ENCODE measurements around the gene NFKBIE. TPM values are rescaled to one million over a fixed set of nuclear protein-coding genes. Genes with fewer than 3 reads are reported as not detected.
A peak's percentile ranks its signal among the peaks of the same experiment; 100 is the strongest.

The NFKBIE gene
- total RNA-seq, 1 experiment from 2014 or later, result 9.7 TPM

DNA sequence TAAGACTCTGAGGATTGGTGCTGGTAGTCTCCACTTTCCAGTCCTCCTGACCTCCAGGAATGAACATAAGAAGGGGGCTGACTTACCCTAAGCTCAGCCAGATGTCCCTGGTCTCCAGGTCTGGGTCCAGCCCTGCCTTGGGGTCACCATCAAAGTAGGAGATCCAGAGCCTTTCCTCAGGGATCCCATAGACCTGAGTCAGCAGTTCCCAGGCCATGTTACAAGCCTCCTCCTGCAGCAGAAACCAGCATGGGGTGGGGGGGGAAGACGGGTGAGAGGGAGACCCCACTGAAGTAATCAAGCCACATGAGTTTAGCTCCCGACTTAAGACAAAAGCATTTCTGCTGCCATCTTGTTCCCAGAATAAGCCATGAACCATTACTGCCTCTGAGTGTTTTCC, 46.0 kb upstream of the NFKBIE start:
- H3K9me3 ChIP-seq (ENCODE audit: control insufficient read depth, low read depth, low read length), result no peaks in the 10 kb centered on the region
- H3K9ac ChIP-seq (ENCODE audit: extremely low read depth, insufficient read length, low read length), result no peak overlapping the region
- no peak overlapping the region for H2BK5ac ChIP-seq (ENCODE audit: insufficient read length, low read length)
- peaks cover 5% of the 10 kb centered on the region for H3K79me1 ChIP-seq (ENCODE audit: insufficient read depth, low read depth, low read length, poor library complexity, severe bottlenecking)
- no peak overlapping the region for H3K23ac ChIP-seq (ENCODE audit: insufficient read length, low read depth, low read length)
- H3K4me2 ChIP-seq (ENCODE audit: insufficient read depth, insufficient read length, low read length), result no peak overlapping the region
- WGBS (ENCODE audit: extremely low coverage, insufficient read length, low lambda C conversion rate), result no CpG with 5 or more reads among the region's 2 CpGs
- no peak overlapping the region for H2BK12ac ChIP-seq (ENCODE audit: insufficient read length, low read depth, low read length)
- H3K79me2 ChIP-seq (ENCODE audit: insufficient read depth, low read length), result peaks cover 6% of the 10 kb centered on the region; the same call in 1 of the 2 replicates
- no peak overlapping the region for H2BK120ac ChIP-seq (ENCODE audit: low read depth, low read length, poor library complexity, severe bottlenecking)
- no peak overlapping the region for H4K5ac ChIP-seq (ENCODE audit: insufficient read length, low read depth, low read length)
- no peak overlapping the region for H3K18ac ChIP-seq (ENCODE audit: insufficient read length, low read depth, low read length)
- H4K8ac ChIP-seq (replicated peaks; ENCODE audit: insufficient read length, low read depth, low read length), result no peak overlapping the region
- no peak overlapping the region for H4K91ac ChIP-seq (ENCODE audit: insufficient read length, low read depth, low read length)
- no peak overlapping the region for H2AK5ac ChIP-seq (ENCODE audit: insufficient read length, low read length)
- no peaks in the 10 kb centered on the region for H3K4me1 ChIP-seq (ENCODE audit: insufficient read depth, low read length)
- no peak overlapping the region for H2BK20ac ChIP-seq (ENCODE audit: low read depth, low read length, poor library complexity, severe bottlenecking)
- Mint-ChIP-seq H3K4me3 (peak overlapping the region; percentile 92 to 95; a peak in 3 of 5 replicates), H3K9me3 (no peaks in the 10 kb centered on the region), H3K27me3 (ENCODE audit: low read depth) (no peaks in the 10 kb centered on the region; the same call in 1 of the 2 replicates), H3K36me3 (ENCODE audit: insufficient read depth in 1 of 3, low read depth in 3 of 3) (peaks cover 20 to 54% (median 47%) of the 10 kb centered on the region in 3 experiments), H3K4me1 (peaks cover 12 to 14% of the 10 kb centered on the region in 2 experiments), H3K27ac (peak overlapping the region in 1 of 3 experiments; percentile 56; a peak in 1 of 7 replicates)
- H3K27me3 ChIP-seq (ENCODE audit: insufficient read depth, low read length), result peaks cover 2% of the 10 kb centered on the region; the same call in 1 of the 2 replicates
- no peak overlapping the region for H3K14ac ChIP-seq (ENCODE audit: insufficient read depth, low read length)
- TF ChIP-seq, protein P1, sequence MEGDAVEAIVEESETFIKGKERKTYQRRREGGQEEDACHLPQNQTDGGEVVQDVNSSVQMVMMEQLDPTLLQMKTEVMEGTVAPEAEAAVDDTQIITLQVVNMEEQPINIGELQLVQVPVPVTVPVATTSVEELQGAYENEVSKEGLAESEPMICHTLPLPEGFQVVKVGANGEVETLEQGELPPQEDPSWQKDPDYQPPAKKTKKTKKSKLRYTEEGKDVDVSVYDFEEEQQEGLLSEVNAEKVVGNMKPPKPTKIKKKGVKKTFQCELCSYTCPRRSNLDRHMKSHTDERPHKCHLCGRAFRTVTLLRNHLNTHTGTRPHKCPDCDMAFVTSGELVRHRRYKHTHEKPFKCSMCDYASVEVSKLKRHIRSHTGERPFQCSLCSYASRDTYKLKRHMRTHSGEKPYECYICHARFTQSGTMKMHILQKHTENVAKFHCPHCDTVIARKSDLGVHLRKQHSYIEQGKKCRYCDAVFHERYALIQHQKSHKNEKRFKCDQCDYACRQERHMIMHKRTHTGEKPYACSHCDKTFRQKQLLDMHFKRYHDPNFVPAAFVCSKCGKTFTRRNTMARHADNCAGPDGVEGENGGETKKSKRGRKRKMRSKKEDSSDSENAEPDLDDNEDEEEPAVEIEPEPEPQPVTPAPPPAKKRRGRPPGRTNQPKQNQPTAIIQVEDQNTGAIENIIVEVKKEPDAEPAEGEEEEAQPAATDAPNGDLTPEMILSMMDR (conservative IDR thresholded peaks at IDR 0.05), result no peak
- H4K20me1 ChIP-seq (ENCODE audit: control insufficient read depth, insufficient read depth, insufficient read length), result no peaks in the 10 kb centered on the region
- H3K27ac ChIP-seq (ENCODE audit: insufficient read length, low read depth, low read length), result no peak overlapping the region
- no peak for DNase-seq
- no peak overlapping the region for H2BK15ac ChIP-seq (ENCODE audit: low read depth, low read length)
- H2AFZ ChIP-seq (ENCODE audit: low read length), result no peak overlapping the region
- H3T11ph ChIP-seq (ENCODE audit: low read length), result no peak overlapping the region
- peaks cover 4% of the 10 kb centered on the region for H3K23me2 ChIP-seq (ENCODE audit: insufficient read length, low read depth, low read length, poor library complexity, severe bottlenecking)
- no peak overlapping the region for H3K4ac ChIP-seq (ENCODE audit: low read depth, low read length)
- H3K56ac ChIP-seq (ENCODE audit: insufficient read length, low read depth, low read length), result no peak overlapping the region

Data from H9 (cell line).